GM12878 (cell line): Measurements from ENCODE around the gene DIP2C. TPM values are rescaled to one million over a fixed set of nuclear protein-coding genes. Genes with fewer than 3 reads are reported as not detected.

ENCODE experiments used
- ATAC-seq: fragments of 200-7000 bp; cut with Tn5 transposase; 3 replicates; pipeline ENCODE4 v1.9.1; 2020; ENCODE audit warnings: mild to moderate bottlenecking, moderate library complexity
- BruUV-seq: library from RNA; stranded (reverse); fragments of 400-500 nt; replicated peaks from 2 replicates; lab custom pipeline; 2021; lab: Mats Ljungman, UMichigan
- CTCF ChIA-PET: fragments of 300-600 bp; sonication (Branson Sonifier 250); formaldehyde crosslinking; extraction: SDS; loops from one replicate; lab custom pipeline; 2021; ENCODE audit warnings: inconsistent platforms; lab: Yijun Ruan, JAX
- POLR2A ChIA-PET: fragments of 350-600 bp; formaldehyde crosslinking; extraction: SDS; loops from one replicate; lab custom pipeline; 2021; ENCODE audit warnings: inconsistent platforms; lab: Charles Lee
- RAD21 ChIA-PET: fragments of 300-600 bp; sonication (Branson Sonifier 250); formaldehyde crosslinking; loops from one replicate; lab custom pipeline; 2023; ENCODE audit warnings: antibody characterized with exemption; ENCODE audit not compliant: unreplicated experiment; lab: Charles Lee
- SMC1A ChIA-PET: fragments of 300-600 bp; sonication (Branson Sonifier 250); formaldehyde crosslinking; loops from one replicate; lab custom pipeline; 2023; ENCODE audit not compliant: unreplicated experiment, uncharacterized antibody; lab: Charles Lee
- DNase-seq: peaks from one replicate; pipeline ENCODE4 v3.0.0-alpha.2; 2011; ENCODE audit warnings: low read depth, low spot score
- FAIRE-seq: peaks from 3 replicates; lab custom pipeline; 2011; peaks lifted over from hg19 to GRCh38; lab: Jason Lieb, UNC
- H2AFZ ChIP-seq: 2 replicates; pipeline ENCODE4 v1.6.0; 2011; ENCODE audit warnings: low read depth, low read length, control low read depth; ENCODE audit not compliant: control insufficient read depth
- H3K27ac ChIP-seq: 2 replicates; pipeline ENCODE4 v1.5.1; 2011; ENCODE audit warnings: control low read depth; ENCODE audit not compliant: control insufficient read depth, insufficient read depth
- H3K27me3 ChIP-seq, 2 experiments: replicated peaks in 1 of 2; 2 replicates each; pipeline versions ENCODE4 v1.6.0 to v1.6.1; 2011; ENCODE audit warnings: low read length in 1 of 2; ENCODE audit not compliant: control insufficient read depth in 2 of 2, insufficient read depth in 2 of 2
- H3K36me3 ChIP-seq, 2 experiments: 2 replicates each; pipeline ENCODE4 v1.5.1; 2011; ENCODE audit warnings: low read length in 1 of 2; ENCODE audit not compliant: control insufficient read depth in 2 of 2, insufficient read depth in 2 of 2
- H3K4me1 ChIP-seq: 2 replicates; pipeline ENCODE4 v1.6.1; 2011; ENCODE audit warnings: mild to moderate bottlenecking, low read length, moderate library complexity, mixed read lengths; ENCODE audit not compliant: control insufficient read depth, insufficient read depth
- H3K4me2 ChIP-seq: 2 replicates; pipeline ENCODE4 v1.6.0; 2011; ENCODE audit warnings: control low read depth; ENCODE audit not compliant: control insufficient read depth, insufficient read depth
- H3K4me3 ChIP-seq: fragments of 200-600 bp; sonication (generic); 2 replicates; pipeline ENCODE4 v1.5.1; 2016
- H3K79me2 ChIP-seq: 2 replicates; pipeline ENCODE4 v1.6.0; 2011; ENCODE audit warnings: low read length; ENCODE audit not compliant: control insufficient read depth, insufficient read depth
- H3K9ac ChIP-seq: 2 replicates; pipeline ENCODE4 v1.8.0; 2011; ENCODE audit warnings: low read length, control low read depth, mixed read lengths; ENCODE audit not compliant: control insufficient read depth, insufficient read depth
- H3K9me3 ChIP-seq: replicated peaks from 3 replicates; pipeline ENCODE4 v1.5.1; 2011; ENCODE audit warnings: mild to moderate bottlenecking, low read length; ENCODE audit not compliant: control insufficient read depth, insufficient read depth
- H4K20me1 ChIP-seq: 2 replicates; pipeline ENCODE4 v1.6.0; 2011; ENCODE audit not compliant: control insufficient read depth, insufficient read depth
- E4F1 ChIP-seq: fragments of 450-650 bp; IDR thresholded peaks from 2 replicates; pipeline ENCODE4 v1.6.1; 2018; ENCODE audit warnings: borderline replicate concordance, mild to moderate bottlenecking; ENCODE audit not compliant: partially characterized antibody
- ETV6 ChIP-seq, 2 experiments: fragments of 450-650 bp in 1 of 2; IDR thresholded peaks in 1 of 2; conservative IDR thresholded peaks in 1 of 2; 2 replicates each; pipeline ENCODE4 v1.6.1; 2014; ENCODE audit warnings: antibody characterized with exemption in 1 of 2, borderline replicate concordance in 1 of 2, low read depth in 1 of 2, mild to moderate bottlenecking in 1 of 2, moderate library complexity in 1 of 2
- FOXK2 ChIP-seq: fragments of 450-650 bp; IDR thresholded peaks from 2 replicates; pipeline ENCODE4 v1.6.1; 2017; ENCODE audit warnings: mild to moderate bottlenecking, moderate library complexity
- HCFC1 ChIP-seq: fragments of 150-350 bp; IDR thresholded peaks from 2 replicates; pipeline ENCODE4 v1.6.1; 2014; ENCODE audit warnings: low read length
- IRF4 ChIP-seq: IDR thresholded peaks from 2 replicates; pipeline ENCODE4 v1.6.1; 2011; ENCODE audit warnings: low read depth, low read length
- LARP7 ChIP-seq: fragments of 450-650 bp; IDR thresholded peaks from 2 replicates; pipeline ENCODE4 v1.6.1; 2017; ENCODE audit warnings: mild to moderate bottlenecking
- MEF2A ChIP-seq: IDR thresholded peaks from 2 replicates; pipeline ENCODE4 v1.6.1; 2011; ENCODE audit warnings: low read depth, mild to moderate bottlenecking, low read length, moderate library complexity; ENCODE audit not compliant: insufficient read depth
- NBN ChIP-seq: fragments of 450-650 bp; IDR thresholded peaks from 2 replicates; pipeline ENCODE4 v1.6.1; 2016
- NFIC ChIP-seq: IDR thresholded peaks from 2 replicates; pipeline ENCODE4 v1.6.1; 2012; ENCODE audit warnings: low read depth, mild to moderate bottlenecking, inconsistent platforms, low read length, moderate library complexity
- POLR2AphosphoS2 ChIP-seq: IDR thresholded peaks from 2 replicates; pipeline ENCODE4 v1.6.1; 2011; ENCODE audit warnings: low read depth, mild to moderate bottlenecking, low read length, improper control_type of control experiment, moderate library complexity
- RCOR1 ChIP-seq: conservative IDR thresholded peaks from 2 replicates; pipeline ENCODE4 v1.6.1; 2012; ENCODE audit warnings: low read depth, low read length, improper control_type of control experiment
- RELA ChIP-seq: fragments of 450-650 bp; IDR thresholded peaks from 2 replicates; pipeline ENCODE4 v1.8.0; 2014; ENCODE audit warnings: borderline replicate concordance; ENCODE audit not compliant: partially characterized antibody
- SMARCA5 ChIP-seq: fragments of 450-650 bp; IDR thresholded peaks from 2 replicates; pipeline ENCODE4 v1.6.1; 2017; ENCODE audit warnings: mild to moderate bottlenecking
- SUPT20H ChIP-seq: IDR thresholded peaks from 2 replicates; pipeline ENCODE4 v1.6.1; 2011; ENCODE audit warnings: low read depth, mild to moderate bottlenecking, low read length, moderate library complexity, borderline replicate concordance; ENCODE audit not compliant: control insufficient read depth
- ZNF384 ChIP-seq: IDR thresholded peaks from 2 replicates; pipeline ENCODE4 v1.6.1; 2012; ENCODE audit warnings: low read depth, mild to moderate bottlenecking, low read length, improper control_type of control experiment, borderline replicate concordance
- WGBS: methylation state at CpG from one replicate; pipeline ENCODE4 v1.1.6; 2016; ENCODE audit warnings: low lambda C conversion rate; ENCODE audit not compliant: insufficient replicate concordance, insufficient coverage; ENCODE audit errors: missing lambda C conversion rate; 5-methylcytosine and 5-hydroxymethylcytosine counted together
- in situ Hi-C: fragments of 300-500 bp; cut with MboI; formaldehyde crosslinking; loops from 9 replicates; pipeline ENCODE4 v1.14.3; 2018; ENCODE audit warnings: mixed read lengths
- intact Hi-C: fragments of 100-400 bp; cut with micrococcal nuclease; formaldehyde crosslinking; loops from one replicate; pipeline ENCODE4 v1.14.2; 2022; ENCODE audit not compliant: unreplicated experiment
- polyA plus RNA-seq, 11 experiments: library from polyadenylated mRNA; depleted of rRNA in 4 of 11; unstranded in 6 of 11; stranded (reverse) in 5 of 11; fragments of >200 nt; fragmentation: Nextera tagmentation in 4 of 11; fragmentation: Illumina TruSeq in 1 of 11; extraction: Ambion mirVana in 4 of 11; extraction: Trizol in 1 of 11; gene quantifications; 1 replicate in 1 of 11; 2 replicates in 10 of 11; pipeline versions ENCODE4 v1.2.1 to v1.2.3, GENCODE V29; 2011 to 2016; ENCODE audit warnings: inconsistent platforms in 2 of 11, missing spikeins in 2 of 11, low read depth in 1 of 11
- total RNA-seq, 4 experiments: library from RNA; depleted of rRNA in 3 of 4; stranded (reverse); fragments of >200 nt in 3 of 4; fragmentation: Illumina TruSeq in 1 of 4; extraction: Trizol in 1 of 4; gene quantifications; 2 replicates each; pipeline versions ENCODE4 v1.2.1 to v1.2.3, GENCODE V29; 2013 to 2021
- TF ChIP-seq, protein P1 (sequence below): fragments of 450-650 bp; formaldehyde crosslinking; IDR thresholded peaks from 2 replicates; pipeline ENCODE4 v1.4.0; 2022; ENCODE audit warnings: mild to moderate bottlenecking, moderate library complexity

The DIP2C gene
- total and polyA plus RNA-seq, 10 of the 15 experiments (the other 5 are each of a cell fraction or from before 2014, with no cell fraction given), result 0.01 to 0.10 (median 0.06) TPM

- TF ChIP-seq IRF4 (no peak), NBN (no peak)
Measured at GRCh38 chr10:639751-640672, 49.5 kb downstream of the DIP2C start (continued).

- CTCF ChIA-PET, result no interaction called here
- DNase-seq (no peak), ATAC-seq (no peak), FAIRE-seq (no peak)
- no peaks in the 10 kb centered on the region for H3K4me1 ChIP-seq
- SMC1A ChIA-PET, result no interaction called here
- no peaks in the 10 kb centered on the region for H3K36me3 ChIP-seq
- H3K27me3 ChIP-seq, result no peaks in the 10 kb centered on the region; a peak in 2 of 4 replicates
- RAD21 ChIA-PET, result no interaction called here
- no peak overlapping the region for H3K9ac ChIP-seq
- intact Hi-C loops (no loop called here), in situ Hi-C loops (no loop called here)
- H3K9me3 ChIP-seq, result no peaks in the 10 kb centered on the region
- no peaks in the 10 kb centered on the region for H4K20me1 ChIP-seq
- no peak overlapping the region for H3K27ac ChIP-seq
- H3K79me2 ChIP-seq, result no peaks in the 10 kb centered on the region
- POLR2A ChIA-PET, result no interaction called here
- H3K4me2 ChIP-seq, result no peak overlapping the region
- WGBS, result 74% methylated on average over 37 of the region's 42 CpGs
- no peak overlapping the region for H3K4me3 ChIP-seq
- no TSS peak for BruUV-seq
- no peak overlapping the region for H2AFZ ChIP-seq
- TF ChIP-seq, protein P1, sequence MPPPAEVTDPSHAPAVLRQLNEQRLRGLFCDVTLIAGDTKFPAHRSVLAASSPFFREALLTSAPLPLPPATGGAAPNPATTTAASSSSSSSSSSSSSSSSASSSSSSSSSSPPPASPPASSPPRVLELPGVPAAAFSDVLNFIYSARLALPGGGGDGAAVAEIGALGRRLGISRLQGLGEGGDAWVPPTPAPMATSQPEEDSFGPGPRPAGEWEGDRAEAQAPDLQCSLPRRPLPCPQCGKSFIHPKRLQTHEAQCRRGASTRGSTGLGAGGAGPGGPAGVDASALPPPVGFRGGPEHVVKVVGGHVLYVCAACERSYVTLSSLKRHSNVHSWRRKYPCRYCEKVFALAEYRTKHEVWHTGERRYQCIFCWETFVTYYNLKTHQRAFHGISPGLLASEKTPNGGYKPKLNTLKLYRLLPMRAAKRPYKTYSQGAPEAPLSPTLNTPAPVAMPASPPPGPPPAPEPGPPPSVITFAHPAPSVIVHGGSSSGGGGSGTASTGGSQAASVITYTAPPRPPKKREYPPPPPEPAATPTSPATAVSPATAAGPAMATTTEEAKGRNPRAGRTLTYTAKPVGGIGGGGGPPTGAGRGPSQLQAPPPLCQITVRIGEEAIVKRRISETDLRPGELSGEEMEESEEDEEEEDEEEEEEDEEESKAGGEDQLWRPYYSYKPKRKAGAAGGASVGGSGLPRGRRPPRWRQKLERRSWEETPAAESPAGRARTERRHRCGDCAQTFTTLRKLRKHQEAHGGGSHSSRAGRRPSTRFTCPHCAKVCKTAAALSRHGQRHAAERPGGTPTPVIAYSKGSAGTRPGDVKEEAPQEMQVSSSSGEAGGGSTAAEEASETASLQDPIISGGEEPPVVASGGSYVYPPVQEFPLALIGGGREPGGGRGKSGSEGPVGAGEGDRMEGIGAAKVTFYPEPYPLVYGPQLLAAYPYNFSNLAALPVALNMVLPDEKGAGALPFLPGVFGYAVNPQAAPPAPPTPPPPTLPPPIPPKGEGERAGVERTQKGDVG (CRISPR knock-in tag), result no peak
- TF ChIP-seq LARP7, result no peak
- TF ChIP-seq POLR2AphosphoS2, result no peak
- no peak for TF ChIP-seq ETV6 (conservative IDR thresholded peaks at IDR 0.05 in 1 of 2, IDR thresholded peaks at IDR 0.05 in 1 of 2; ENCODE audit: borderline replicate concordance in 1 of 2, low read depth in 1 of 2)
- TF ChIP-seq RCOR1, result no peak
- TF ChIP-seq NFIC, result no peak
- TF ChIP-seq SUPT20H, result no peak
- no peak for TF ChIP-seq MEF2A
- TF ChIP-seq RELA, result no peak
- TF ChIP-seq E4F1, result no peak
- TF ChIP-seq SMARCA5, result no peak
- no peak for TF ChIP-seq ZNF384
- TF ChIP-seq HCFC1, result no peak
- TF ChIP-seq FOXK2, result no peak
Measured at GRCh38 chr10:639001-639750, 50.3 kb downstream of the DIP2C start.
